HFF-Myc (cell line): Measurements from ENCODE around the gene PDE7B.

Experiments
- DNase-seq: peaks from one replicate; pipeline ENCODE4 v3.0.0-alpha.2; 2011; ENCODE audit warnings: low read depth; ENCODE audit errors: extremely low read depth
- H3K4me3 ChIP-seq: replicated peaks from 2 replicates; pipeline ENCODE4 v1.5.1; 2011; ENCODE audit warnings: low read depth, mild to moderate bottlenecking, control low read depth, low read length
- CTCF ChIP-seq: IDR thresholded peaks from 2 replicates; pipeline ENCODE4 v1.5.1; 2012; ENCODE audit warnings: mild to moderate bottlenecking, low read depth, low read length, control low read depth; ENCODE audit errors: missing control alignments

The PDE7B gene

DNA sequence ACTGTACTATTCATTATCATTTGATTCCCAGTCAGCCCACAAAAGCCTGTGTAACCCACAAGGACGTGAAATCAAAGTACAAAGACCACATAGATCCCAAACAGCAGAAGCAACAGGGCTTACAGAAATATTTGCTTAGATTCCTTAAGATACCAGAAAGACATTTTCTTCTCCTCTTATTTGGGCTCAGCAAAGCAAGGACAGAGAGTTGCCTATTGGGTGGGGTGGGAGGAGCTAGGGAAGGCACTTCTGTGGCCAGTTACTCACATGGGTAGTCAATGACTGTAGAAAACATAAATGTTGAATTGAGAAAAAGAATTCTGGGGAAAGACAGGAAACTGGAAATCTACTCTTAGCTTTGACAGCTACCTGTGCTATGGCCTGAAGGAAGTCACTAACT lies 19.8 kb downstream of the PDE7B start:
- no peak for DNase-seq
- TF ChIP-seq CTCF = no peak

GRCh38 chr6:135871878-135872277 lies 20.4 kb downstream of the PDE7B start:
- no peak for DNase-seq
- no peak overlapping the region for H3K4me3 ChIP-seq

More for the DNA sequence above, 19.8 kb downstream of the PDE7B start:
- no peak overlapping the region for H3K4me3 ChIP-seq

DNA sequence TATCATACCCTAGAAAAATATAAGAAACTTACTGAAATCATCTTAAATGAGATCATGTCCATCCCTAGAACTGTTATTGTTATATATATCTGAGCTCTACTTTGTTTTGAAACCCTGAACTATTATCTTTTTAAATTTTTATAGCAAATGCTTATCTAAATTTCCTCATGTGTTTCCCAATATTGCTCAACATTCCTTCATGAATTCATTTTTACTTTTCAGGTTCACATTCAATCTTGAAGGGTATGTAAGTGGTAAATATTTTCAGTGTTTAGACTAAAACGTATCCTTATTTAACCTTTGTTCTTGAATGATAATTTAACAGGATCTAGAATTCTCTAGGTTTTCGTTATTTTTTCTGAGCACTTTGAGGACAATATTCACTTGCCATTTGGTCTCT lies 23.9 kb downstream of the PDE7B start:
- no peak for DNase-seq
- no peak for TF ChIP-seq CTCF
- no peak overlapping the region for H3K4me3 ChIP-seq

More at GRCh38 chr6:135871878-135872277, 20.4 kb downstream of the PDE7B start:
- no peak for TF ChIP-seq CTCF

- no peak overlapping the region for H3K4me3 ChIP-seq
- DNase-seq = no peak
- TF ChIP-seq CTCF = no peak
Measured at GRCh38 chr6:135876058-135876457, 24.6 kb downstream of the PDE7B start.

DNA sequence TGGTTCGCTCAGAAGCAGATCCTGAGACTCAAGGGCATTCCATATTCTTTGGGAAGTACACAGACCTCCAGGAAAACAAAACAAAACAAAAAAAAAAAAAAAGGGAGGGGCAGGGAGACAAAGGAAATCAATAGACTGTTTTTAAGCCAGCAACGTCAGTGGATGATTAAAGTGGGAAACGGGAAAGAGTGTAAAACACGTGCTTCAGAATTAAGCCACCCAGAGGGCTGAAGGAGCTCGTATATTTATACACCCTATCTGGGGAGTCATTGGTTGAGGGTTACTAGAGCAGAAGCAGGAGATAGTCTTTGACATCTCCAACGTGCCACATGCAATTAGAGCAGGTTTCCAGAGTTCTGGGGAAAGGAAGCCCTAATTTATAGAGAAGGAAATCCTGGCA lies 26.2 kb downstream of the PDE7B start:
- no peak for DNase-seq
- TF ChIP-seq CTCF = no peak
- no peak overlapping the region for H3K4me3 ChIP-seq

DNA sequence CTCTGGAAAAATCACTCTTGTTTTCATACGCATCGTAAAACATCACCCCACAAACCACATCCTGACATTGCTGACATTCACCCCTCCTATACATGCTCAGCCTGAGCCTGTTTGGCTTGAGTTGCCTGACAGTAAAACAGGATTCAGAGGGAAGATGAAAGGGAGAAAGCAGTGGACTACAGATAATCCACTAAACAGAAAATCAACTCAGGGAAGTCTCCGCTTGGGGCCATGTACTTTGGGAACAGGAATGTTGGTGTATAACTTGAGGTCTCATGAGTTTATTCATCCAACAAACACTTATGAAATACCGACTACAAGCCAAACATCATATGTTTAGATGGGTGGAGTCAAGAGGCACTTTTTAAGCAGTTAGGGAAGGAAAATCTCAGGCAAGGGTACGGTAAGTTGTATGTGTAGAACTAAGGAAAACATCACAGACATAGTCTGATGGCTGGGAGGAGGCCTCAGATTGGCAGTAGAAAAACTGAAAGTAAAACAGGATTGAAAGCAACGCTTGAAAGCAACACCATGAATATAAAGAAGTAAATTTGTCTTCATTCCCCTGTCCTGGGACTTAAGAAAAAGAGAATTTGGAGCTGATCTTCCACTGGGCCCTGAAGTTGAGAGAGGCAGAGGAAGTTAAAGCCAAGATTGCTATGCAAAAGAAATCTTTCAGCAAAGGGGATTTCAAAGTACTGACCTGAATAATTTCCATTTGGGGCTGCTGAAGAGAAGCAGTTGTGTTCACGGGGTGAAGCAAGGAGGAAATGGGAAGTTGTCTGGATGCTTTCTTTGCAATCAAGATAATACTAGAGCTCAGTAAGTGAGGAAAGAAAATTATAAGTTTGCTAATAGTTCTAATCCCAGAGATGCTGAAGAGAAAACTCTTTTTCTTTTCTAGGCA lies 28.8 kb downstream of the PDE7B start:
- H3K4me3 ChIP-seq = no peak overlapping the region
- TF ChIP-seq CTCF = no peak
- peak; percentile 55 for DNase-seq

- no peak for TF ChIP-seq CTCF
- H3K4me3 ChIP-seq = no peak overlapping the region
- DNase-seq = no peak
Measured at GRCh38 chr6:135883045-135883444, 31.5 kb downstream of the PDE7B start.
